T follicular helper cell (primary cell): ENCODE measurements around the gene AOX1.
"Not testable (repeated sequence)": the region's sequence is repeated elsewhere in the genome, so short reads cannot be mapped to it uniquely, and the experiment has no call there.

Experiments
- DNase-seq: peaks from one replicate; pipeline ENCODE4 v3.0.0-alpha.2; 2020; ENCODE audit warnings: low read depth

Gene AOX1

DNA sequence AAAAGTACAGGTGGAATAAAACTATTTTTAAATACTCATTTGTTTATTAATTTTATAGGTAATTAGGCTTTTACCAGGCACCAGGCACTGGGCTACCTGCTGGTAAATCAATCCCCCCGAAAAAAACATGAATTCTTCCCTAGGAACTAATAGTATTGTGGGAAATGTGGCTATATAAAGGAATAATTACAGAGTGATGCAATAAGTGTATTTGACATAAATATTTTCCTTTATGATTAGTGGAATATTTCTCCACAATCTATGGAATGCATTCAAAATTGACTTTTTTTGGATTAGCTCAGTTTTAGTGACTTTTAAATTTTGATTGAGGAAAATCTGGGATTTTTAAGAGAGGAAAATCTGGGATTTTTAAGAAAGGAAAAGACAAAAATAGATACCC, 116.2 kb downstream of the AOX1 start:
- no peak for DNase-seq

DNA sequence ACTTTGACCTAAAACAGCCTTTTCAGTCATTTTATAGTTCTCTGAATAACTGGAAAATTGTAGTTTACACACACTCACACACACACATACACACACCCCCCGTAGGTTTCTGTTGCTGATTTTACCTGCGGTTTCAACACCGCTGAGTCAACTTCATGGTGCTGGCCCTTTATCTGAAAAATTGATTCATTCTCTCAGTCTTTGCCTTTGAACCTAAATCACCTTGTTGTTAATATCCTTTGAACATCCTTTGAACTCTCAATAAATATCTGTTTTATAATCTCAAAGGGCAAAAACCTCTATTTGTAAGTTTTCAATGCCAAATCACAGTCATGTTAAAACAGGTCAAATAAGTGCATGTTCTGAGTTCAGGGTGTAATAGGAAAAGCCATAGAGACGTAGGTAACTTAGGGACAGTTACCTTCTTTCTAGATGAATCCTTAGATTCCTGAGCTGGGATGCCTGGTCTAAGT, 116.9 kb downstream of the AOX1 start:
- peak; percentile 12 for DNase-seq

DNA sequence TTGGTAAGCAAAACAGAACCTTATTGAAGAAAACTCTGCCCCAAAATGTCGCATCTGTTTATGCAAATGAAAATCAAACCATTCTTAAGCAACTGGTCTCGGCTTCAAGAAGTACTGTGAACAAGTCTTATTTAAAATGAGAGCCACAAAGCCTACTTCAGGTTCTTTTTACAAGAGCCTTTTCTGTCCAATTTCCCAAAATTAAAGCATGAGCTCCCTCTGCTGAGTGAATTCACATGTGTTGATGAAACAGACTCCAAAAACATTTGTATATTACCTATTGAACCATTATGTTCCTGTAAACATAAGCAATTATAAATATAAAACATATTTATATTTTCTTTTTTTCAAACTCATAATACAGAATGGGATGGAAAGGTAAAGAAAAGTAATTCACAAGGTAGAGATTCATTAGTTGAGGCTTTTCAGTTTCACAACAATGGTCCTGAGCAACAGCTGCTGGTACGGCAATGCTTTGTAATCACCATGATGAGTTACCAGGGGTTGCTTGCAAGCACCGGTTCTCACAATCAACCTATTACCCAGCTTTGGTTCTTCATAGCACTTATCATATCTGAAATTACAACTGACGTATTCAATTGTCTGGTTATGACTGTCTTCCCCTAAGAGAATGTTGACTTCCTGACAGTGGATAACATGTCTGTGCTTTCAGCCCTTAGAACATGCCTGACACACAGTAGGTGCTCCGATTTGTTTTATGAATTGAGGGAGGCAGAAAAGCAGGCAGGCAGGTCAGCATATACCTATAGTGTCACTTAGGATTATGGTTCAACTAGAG, 117.5 kb downstream of the AOX1 start:
- DNase-seq, result no peak

DNA sequence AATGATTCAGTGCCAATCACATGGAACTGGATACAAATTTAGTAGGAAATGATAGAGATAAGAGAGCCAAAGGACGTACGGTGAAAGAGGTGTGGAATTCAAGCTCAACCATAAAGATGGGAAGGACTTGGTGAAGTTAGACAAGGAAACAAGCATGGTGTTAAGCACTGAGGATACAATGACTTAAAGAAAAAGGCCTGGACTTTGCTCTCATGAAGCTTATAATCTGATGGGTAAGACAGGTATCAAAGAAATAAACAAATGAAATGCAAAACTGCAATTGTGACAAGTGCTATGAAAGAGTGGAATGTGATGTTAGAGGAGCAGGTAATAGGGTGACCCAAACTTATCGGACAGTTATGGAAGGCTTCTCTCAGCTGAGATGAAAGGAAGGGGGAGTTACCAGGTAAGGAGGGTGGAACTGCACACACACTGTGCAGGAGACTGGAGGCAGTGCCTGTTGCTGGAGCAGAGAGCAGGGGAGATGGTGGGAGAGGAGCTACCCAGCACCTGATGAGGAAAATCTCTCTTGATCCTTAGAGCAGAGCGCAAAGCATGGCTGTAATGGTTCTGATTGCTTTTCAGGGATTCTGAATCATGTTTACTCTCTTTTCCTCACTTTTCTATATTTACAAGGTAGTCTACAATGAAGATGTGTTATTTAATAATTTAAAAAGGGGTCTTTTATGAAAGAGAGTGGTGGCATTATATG, 118.3 kb downstream of the AOX1 start:
- no peak for DNase-seq

DNA sequence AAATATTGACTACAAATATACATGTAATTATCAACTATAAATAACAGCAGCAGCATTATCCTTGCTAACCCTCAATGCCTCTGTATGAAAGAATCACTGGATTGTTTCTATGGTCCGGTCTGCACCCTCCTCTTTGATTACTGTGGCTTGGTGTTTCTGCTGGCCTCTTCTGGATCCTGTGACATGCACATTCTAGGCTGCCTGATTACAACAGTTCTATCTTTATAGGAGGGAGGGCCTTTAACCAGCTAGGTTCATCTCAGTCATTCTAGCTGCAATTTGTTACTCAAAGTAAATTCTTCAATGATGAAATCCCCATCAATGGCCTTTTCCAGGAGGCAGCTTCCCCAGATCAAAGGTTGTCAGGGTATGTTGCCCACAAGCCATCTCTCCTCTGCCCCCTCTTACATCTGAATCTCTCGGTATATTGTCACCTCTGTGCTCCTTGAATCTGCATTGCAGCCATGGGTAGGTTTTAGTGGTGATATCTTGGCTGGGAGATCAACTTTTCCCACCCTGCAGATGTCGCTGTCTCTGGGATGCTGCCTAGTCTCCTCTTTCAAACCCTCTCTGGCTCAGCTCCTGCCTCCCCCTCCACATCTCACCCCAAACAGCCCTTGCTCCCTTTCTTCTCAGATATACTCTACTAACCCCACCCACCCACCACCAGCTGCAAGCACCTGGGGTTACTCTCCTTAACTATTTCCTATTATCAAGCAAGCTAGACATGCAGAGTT, 119.7 kb downstream of the AOX1 start:
- no peak for DNase-seq

DNA sequence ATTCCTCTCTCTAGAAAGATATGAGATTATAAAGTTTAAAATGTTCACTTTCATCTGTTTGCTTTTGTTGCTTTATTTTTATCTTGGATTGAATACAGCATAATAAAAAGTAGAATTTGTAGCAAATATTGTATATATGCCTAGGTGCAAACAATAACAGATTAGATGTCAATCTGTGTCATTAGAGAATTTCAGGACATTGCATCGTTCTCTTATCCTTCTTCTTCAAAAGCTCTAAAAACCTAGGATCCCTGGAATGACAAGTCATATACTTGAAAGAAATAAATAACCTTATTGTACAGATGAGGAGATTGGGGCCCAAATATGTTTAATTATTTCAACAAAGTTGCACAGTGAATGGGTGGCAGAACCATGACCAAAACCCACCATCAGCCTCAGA, 123.1 kb downstream of the AOX1 start:
- no peak for DNase-seq

DNA sequence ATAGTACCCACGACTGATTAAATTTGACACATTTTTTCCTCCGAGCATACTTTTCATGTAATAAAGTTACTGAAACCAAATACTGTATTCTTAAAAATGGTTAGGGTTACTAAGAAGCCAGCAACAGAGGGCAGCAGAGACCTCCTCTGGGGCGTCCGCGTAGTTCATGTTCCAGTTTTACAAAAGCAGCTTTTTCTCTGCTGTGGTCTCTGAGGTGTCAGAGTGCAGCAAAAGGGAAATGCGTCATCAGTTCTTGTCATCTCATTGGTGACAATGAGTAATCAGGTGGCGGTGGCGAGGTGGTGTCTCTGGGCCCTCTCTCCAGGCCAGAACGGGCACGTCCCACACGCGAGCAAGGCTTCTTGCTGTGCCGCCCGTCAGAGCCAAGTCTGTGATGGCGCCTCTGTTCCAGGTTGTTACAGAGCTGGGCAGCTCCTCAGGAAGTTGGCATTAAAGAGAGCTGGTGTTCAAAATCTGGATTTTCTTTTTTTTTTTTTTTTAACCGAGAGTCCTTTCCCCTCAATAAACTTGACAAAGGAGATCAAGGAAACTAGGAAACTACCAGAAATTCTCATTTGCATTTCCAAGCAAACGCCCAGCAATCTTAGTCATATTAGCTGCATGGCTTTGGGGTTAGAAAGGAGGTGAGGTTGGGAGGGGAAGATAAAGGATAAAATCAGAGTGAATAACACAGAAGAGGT, 127.3 kb downstream of the AOX1 start:
- DNase-seq, result peak; percentile 88

DNA sequence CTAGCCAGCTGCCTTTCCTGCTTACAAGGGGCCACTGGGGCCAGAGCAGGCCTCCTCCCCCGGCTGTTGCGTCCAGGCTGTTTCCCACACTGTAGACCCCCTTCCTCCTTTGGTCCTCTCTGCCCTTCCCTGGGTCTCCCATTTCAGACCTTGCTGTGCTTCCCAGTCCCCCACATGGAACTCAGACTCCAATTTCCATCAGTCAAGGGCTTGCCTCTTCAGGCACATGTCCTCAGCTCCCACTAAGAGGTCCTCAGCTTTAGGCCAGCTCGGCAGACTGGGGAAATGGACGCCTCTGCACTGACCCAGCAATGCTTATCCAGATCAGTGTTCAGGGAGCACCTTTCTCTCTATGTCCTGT, 127.9 kb downstream of the AOX1 start:
- no peak for DNase-seq

DNA sequence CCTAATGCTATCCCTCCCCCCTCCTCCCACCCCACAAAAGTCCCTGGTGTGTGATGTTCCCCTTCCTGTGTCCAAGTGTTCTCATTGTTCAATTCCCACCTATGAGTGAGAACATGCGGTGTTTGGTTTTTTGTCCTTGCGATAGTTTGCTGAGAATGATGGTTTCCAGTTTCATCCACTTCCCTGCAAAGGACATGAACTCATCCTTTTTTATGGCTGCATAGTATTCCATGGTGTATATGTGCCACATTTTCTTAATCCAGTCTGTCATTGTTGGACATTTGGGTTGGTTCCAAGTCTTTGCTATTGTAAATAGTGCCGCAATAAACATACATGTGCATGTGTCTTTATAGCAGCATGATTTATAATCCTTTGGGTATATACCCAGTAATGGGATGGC, 129.2 kb downstream of the AOX1 start:
- not testable (repeated sequence) for DNase-seq

DNA sequence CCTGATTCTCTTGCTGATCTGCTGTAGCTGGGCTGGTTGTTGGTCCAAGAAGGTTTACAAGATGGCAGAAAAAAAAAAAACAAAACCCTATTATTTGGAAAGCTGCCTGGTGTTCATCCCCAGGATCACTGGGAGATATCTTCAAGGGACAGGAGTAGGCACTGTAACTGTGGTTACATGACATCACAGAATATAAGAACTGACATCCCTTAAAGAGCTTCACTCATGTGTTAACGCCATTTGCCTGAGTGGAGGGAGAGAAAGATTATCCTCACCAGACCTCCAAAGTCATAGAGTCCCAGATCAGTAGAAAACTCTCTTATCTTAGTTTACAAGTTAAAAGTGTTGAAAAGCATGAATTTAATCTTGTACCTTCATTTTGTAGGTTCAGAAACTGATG, 130.6 kb downstream of the AOX1 start:
- DNase-seq, result no peak
